ENCODE data around the gene HOTAIR.

- peak; percentile 96 for TF ChIP-seq CTCF (IDR thresholded peaks at IDR 0.05; ENCODE audit: poor library complexity, severe bottlenecking)
- TF ChIP-seq POLR2AphosphoS5 (IDR thresholded peaks at IDR 0.05): no peak
These were observed 31.3 kb upstream of the HOTAIR start for GRCh38 chr12:54005853-54006558.
